Limb (tissue), 2 donors: ENCODE measurements around the gene STXBP4.

ENCODE experiments used
- DNase-seq, 2 donors: peaks; one replicate each; pipeline ENCODE4 v3.0.0-alpha.2; 2016; ENCODE audit errors: extremely low spot score in 2 of 2

The STXBP4 gene, protein sequence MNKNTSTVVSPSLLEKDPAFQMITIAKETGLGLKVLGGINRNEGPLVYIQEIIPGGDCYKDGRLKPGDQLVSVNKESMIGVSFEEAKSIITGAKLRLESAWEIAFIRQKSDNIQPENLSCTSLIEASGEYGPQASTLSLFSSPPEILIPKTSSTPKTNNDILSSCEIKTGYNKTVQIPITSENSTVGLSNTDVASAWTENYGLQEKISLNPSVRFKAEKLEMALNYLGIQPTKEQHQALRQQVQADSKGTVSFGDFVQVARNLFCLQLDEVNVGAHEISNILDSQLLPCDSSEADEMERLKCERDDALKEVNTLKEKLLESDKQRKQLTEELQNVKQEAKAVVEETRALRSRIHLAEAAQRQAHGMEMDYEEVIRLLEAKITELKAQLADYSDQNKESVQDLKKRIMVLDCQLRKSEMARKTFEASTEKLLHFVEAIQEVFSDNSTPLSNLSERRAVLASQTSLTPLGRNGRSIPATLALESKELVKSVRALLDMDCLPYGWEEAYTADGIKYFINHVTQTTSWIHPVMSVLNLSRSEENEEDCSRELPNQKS

DNA sequence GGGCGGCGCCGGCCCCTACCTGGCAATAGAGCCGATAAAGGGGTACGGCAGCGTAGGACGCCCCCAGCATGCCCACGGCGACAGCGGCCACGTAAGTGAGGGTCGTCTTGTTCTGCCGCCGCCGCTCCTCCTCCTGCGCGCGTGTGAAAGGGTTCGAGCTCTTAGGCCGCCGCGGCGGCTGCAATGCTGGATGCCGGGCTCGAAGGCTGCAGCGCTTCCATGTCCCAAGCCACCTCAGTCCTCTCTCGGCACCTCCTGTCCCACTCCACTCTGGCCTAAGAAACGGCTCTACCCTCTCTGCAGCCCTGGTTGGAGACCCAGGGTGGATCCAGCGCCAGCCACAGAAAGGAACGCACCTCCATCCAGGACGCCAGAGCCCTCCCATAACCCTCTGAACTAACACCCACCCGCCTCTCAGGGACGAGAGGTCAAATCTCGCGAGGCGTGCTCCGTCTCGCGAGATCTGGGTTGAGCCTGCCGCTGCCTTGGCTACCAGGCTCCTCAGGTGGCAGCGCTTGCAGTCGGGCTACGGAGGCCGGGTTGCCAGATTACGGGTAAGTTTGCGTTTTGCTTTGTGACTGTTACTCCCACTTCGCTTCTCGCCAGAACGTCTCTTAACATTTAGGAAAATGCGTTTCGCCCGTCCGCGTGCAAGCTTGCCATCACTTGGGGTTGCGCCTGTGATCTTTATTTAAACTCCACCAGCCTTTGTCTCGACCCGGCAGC lies at the start of gene STXBP4, which contains the start of gene COX11:
TSS of gene STXBP4 (plus strand) at position 504 of the 726 bp plus-strand sequence. CDS start 17,455 bp downstream, outside the sequence.
TSS of gene COX11 (minus strand) at position 393 of the 726 bp plus-strand sequence. CDS start at position 385, 8 bp downstream.
- peak; percentile 94 to 96 for DNase-seq

DNA sequence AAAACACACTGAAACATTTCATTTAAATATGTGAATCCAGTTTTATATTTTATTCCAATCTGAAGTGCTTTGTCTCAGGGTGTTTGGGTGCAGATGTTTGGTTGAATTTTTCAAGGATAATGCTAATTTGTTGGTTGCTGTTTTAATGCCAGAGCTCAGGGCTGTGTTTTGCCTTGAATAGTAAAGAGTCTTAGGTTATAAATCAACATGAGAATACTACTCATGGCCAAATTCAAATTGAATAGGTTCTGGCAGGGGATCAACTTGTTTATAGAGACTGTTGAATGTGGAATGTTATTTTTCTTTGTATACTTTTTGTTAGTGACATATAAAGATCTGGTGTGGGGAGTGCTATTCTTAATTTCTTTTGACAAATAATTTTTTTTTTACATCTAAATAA lies 49.1 kb upstream of the STXBP4 start:
- no peak for DNase-seq

DNA sequence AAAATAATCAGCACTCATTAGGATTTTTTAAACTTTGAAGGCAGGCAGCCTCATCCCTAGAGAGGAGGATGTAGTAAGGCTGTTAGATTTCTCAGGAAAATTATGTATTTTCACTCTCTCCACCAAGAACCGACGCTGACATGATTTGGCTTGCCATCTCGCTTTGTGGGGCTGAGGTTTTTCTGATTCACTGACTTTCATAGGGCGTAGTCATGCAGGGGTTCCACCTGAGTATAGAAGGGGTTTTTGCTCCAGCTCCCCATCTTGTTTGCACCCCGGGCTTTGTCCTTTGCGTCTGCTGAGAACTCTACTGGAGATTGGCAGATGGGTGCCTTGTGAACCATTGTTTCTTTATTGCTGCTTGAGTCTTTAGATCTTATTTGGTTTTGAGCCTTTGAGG lies 47.7 kb upstream of the STXBP4 start:
- DNase-seq: no peak

DNA sequence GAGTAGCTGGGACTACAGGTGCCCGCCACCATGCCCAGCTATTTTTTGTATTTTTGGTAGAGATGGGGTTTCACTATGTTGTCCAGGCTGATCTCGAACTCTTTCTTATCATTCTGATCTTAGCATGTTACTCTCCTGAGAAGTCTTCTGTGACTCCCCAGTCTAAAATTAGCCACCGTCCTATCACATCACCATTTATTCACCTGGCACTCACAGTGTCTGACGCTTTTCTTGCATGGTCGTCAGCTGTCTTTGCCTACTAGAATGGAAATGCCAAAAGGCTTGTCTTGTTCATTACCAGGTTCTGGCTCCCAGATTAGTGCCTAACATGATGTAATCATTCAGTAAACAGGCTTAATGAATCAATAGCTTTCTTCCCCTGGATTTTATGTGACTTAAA lies 44.2 kb upstream of the STXBP4 start:
- DNase-seq: no peak

DNA sequence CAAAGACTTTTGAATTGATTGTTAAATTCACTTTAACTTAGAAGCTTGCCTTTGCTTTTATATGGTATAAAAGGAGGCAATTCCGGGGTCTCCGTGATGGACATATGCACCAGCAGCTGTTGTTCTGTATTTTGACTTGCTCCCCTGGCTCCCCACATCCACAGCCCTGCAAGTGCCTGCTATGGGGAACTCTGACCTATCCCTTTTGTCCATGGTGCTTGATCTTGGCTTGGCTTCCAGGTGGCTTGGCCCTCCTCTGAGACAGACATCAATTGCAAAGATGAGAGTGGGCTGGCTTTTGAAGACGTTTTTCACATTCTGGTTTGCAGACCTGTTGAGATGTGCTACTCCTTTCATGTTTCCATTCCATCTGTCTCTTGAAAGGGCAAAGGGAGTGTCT lies 41.0 kb upstream of the STXBP4 start:
- no peak for DNase-seq

DNA sequence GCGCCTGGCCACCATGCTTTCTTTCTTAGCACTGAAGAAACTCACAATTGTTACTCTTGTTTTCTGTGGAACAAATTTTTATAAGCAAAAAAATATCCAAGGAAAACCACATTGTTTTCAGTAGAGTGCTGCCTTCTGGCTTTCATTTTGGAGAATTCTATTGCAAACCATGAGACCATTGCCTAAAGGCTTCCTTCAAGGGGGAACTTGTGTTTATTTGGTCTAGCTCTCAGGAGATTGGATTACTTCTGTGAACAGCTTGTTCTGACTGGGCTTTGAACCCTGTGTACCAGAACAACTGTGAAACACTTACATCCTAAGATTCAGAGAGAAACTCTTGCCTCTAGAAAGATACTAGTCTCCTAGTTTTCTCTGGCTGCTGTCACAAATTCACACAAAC lies 35.9 kb upstream of the STXBP4 start:
- DNase-seq: no peak

DNA sequence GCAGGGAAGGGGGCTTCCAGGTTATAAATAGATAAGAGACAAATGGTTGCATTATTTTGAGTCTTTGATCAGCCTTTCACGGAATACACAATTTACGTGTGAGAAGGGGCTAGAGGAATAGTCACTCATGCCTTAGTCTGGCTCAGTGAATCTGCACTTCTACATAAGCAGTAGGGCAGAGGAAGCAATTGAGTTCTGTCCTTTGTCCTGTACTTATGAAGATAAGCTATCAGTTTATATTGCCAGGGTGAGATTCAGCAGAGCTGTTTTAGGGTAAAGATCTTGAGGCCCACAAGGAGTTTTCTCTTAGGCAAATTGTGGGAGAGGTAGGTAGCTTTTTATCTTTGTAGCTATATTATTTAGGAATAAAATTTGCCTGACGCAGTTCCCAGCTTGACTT lies 34.6 kb upstream of the STXBP4 start:
- no peak for DNase-seq

DNA sequence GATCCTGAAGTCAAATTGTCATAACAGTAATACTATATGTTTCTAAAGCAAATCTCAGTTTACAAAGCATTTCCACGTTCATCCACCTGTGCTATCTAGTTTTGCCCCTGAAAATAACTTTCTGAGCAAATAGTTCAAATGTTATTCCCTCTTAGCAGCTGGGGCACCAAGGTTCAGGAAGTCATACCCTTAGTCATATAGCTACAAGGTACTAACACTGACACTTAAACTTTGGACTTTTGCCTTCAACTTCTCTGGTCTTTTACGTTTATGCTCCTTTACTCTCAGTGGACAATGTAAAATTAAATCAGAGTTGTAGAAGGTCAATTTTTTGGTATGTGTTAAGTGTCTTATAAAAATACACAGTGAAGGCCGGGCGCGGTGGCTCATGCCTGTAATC lies 33.1 kb upstream of the STXBP4 start:
- no peak for DNase-seq

DNA sequence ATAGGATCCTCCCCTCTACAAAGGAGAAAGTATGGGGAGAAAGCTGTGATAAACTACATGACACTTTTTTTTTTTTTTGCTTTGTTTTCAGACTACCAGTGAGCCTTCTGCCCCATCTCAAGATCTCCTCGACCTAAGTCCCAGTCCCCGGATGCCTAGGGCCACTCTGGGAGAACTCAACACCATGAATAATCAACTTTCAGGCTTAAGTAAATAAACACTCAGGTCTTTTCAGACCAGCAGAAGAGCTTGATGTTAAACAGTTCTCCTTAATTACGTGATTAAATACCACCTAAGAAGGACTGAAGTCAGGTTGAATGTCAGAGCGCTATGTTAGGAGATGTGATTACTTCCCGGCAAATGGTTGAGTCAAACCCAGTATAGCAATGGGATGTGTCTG lies 31.5 kb upstream of the STXBP4 start:
- no peak for DNase-seq

DNA sequence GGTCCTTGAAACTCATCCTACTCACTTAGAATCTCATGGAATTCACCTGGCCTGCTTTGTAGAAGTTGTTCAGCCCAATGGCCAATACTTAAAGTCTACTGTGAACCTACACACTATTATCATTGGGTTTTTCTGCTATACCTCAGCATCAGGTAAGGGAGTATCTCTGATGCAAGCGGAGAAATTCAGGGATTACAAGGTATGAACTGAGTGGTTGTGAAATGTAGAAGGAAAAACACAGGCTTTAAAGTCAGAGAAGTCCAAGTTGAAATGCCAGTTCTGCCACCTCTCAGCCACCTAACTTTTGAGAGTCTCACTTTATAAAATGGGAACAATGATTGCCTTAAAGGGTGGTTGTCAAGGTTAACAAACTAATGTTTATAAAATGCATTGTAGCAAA lies 31.1 kb upstream of the STXBP4 start:
- DNase-seq: no peak

DNA sequence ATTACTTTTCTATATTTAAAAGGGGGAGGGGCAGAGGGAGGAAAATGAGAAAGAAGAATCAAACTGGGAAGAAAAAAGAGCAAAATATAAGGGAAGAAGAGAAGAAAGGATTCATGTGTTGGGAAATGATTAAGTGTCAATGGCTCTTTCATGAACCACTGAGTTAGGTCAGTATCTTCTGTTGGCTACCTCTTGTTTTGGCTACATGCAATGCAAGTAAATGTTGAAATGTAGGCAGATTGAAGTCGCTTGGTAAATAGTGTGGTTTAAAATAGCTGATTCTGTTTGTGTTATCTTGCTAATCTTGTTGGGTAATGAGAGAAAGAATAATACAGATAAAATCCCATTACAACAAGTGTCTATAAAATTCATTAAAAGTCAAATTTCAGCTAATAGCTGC lies 27.3 kb upstream of the STXBP4 start:
- no peak for DNase-seq

DNA sequence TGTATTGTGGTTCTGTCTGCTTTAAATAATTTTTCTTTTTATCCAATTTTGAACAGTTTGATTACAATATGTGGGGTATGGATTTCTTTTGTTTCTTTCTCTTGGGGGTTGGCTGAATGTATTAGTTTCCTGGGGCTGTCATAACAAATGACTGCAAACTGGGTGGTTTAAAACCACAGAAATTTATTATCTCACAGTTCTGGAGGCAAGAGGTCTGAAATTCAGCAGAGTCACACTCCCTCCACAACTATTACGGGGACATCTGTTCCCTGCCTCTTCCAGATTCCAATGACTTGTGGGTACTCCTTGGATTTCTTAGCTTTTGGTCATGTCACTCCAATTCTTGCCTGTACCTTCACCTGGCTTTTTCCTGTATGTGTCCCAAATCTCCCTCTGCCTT lies 23.8 kb upstream of the STXBP4 start:
- no peak for DNase-seq

DNA sequence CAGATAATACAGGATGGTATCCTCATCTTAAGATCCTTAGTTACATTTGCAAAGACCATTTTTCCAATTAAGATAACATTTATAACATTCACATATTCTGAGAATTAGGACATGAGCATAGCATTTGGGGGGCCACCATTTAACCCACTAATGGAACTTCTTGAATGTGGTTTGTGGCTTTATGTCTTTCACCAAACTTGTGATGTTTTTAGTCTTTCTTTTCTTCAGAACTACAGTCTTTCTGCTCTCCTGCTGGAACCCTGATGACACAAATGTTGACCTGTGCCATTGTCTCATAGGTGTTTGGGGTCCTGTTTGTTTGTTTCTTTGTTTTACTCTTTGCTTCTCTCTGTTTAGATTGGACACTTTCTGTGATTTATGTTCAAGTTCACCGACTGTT lies 23.3 kb upstream of the STXBP4 start:
- DNase-seq: no peak

DNA sequence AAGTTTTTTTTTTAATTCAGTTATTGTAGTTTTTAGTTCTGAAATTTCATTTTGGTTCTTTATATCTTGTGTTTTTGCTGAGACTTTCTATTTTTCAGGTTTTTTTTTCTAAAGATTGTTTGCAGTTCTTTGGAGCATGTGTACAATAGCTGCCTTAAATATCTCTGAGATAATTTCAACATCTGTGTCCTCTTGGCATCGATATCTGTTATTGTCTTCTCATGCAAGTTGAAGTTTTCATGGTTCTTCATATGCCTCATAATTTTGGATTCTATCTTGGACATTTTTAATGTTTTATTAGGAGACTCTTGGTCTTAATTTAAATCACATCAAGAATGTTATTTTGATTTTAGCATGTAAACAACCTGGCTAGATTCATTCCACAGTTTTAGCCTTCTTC lies 22.9 kb upstream of the STXBP4 start:
- no peak for DNase-seq

DNA sequence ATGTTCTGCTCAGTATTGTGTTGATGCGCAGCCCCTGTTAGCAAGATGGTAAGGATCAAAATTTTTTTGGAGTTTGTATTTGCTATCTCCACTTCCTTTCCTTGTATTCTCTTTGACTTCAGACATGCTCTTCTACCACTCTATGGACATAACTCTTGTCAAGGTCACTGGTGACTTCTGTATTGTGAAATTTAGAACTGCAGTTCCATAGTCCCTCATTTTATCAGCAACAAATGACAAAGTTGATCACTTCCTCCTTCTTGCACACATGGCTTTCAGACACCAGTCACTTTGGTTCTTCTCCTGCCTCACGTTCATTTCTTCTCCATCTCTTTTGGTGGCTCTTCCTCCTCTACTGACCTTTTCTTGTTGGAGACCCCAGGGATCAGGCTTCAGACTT lies 21.2 kb upstream of the STXBP4 start:
- no peak for DNase-seq

DNA sequence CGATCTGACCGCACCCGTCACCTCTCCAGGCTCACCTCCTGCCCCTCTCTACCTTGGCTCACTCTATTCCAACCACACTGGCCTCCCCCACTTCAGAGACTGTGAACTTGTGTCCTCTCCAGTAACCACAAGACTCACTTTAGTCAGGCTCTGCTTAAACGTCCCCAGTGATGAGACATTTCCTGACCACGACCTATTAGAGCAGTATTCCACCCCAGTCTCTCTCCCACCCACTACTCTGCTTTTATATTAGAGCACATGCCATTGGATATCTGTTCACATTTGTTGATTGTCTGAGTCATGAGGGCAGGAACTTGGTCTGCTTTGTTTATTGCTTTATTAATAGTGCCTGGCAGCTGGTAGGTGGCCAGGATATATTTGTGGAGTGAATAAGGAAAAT lies 20.2 kb upstream of the STXBP4 start:
- no peak for DNase-seq

DNA sequence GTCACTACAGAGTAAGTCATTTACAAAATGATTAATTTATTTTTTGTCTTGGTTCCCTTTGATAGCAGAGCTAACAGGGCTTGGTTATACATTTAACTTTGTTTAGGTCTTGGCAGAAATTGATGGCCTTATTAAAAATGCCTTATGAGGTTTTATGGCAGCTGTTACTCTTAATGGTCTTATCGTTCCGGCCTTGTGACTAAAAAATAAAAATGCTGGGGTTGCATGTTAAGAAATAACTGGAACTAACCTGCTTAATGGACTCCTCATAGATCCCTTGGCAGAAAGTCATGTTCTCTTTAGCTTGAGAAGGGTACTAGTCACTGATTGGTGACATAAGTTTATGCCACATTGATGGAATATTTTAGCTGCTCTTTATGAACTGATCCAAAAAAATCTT lies 18.4 kb upstream of the STXBP4 start:
- no peak for DNase-seq

DNA sequence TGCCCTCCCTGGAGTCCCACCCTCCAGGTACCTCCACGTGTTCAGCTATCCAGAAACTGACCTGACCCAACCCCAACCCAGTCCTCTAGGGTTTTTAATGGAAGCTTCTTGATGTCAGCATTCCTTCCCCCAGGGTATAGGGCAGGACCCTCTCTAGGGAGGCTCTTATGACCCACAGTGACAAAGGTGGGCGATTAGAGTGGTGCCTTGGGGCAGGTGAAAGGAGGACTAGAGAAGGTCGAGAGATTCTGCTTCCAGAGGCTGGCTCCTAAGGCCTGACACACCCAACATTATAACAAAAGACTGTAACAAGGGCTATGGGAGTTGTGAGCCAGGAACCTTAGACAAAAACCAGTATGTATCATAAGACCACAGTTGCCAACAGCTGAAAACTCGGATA lies 17.3 kb upstream of the STXBP4 start:
- no peak for DNase-seq

DNA sequence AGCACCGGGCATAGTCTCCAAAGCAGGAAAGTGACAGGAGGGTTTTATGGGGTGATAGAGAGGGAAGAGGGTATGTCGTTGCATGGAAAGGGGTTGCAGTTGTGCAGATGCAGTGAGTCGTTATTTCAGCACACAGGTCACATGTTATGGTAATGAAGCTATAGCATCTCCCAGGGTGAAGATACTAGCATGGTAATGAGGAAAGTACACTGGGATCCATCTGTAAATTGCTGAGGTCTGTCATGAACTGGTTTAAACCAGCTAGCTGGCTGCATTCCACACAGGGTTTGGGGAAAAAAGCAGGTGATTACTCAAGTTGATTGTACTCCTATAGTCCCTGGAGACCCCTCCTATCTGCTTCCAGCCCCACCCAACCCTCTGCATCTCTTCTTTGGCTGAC lies 11.8 kb upstream of the STXBP4 start:
- DNase-seq: no peak

DNA sequence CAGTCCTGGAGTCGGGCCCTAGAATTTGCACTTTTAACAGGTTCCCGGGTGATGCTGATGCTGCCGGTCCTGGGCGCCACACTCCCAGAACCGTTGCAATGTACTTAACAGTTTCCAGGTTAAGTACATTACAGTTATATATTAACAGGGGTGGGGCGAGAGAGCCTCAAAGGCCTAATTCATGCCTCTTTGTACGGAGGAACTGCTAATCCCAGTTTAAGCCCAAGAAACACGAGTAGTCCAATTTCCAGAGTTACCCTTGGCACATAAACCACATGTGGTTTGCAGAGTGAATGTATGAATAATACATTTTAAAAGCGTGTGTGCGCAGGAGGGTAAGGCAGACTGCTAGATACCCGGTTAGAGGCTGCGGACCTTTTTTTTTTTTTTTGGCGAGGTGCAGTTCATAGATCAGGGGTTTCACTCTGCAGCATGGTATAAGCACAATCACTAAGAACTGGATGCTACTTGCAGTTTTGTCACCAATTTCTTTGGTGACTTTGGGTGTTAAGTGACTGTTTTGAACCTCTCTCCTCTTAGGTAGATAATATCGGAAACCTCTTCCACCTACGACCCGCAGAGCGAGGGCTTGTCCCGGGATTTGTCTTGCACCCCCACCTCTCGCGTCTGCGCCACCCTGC lies 824 bp upstream of the STXBP4 start:
- peak in 1 of 2 donors; percentile 14 for DNase-seq

DNA sequence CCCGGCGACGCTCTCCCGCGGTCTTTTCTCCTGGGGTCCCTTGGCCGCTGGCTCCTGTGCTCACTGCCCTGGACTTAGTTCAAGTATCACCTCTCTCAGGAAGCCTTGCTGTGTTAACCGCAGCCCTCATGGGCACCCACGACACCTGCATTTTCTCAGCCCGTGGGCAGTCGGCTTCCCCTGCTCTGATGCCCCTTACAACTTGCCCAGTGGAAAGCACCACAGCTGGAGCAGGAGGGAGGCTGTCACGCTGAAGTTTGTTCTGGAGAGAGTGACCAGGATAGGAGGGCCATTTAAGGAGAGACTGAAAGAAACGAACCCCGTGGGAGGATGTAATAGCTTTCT lies 395 bp downstream of the STXBP4 start:
- DNase-seq: peak in 1 of 2 donors; percentile 22
